Measurements from ENCODE around the gene KCNK10. TPM values are rescaled to one million over a fixed set of nuclear protein-coding genes. Genes with fewer than 3 reads are reported as not detected.

Gene KCNK10
- total and polyA plus RNA-seq, 2 of the 8 experiments (the other 6 are each of a cell fraction or from before 2014, with no cell fraction given), result 0.45 to 0.63 TPM

GRCh38 chr14:88189417-88190191 lies 133.5 kb downstream of the KCNK10 start:
- Histone ChIP-seq H2BK5ac (ENCODE audit: low read depth, low read length) (no peak overlapping the region), H2BK12ac (ENCODE audit: low read depth, low read length) (0 out of 2 replicates have a peak overlapping the region, but pooled peaks have one; percentile 18), H3K9me3 (ENCODE audit: insufficient read depth in 2 of 2, low read depth in 1 of 2, low read length in 1 of 2) (no peaks in the 10 kb centered on the region), H2BK20ac (ENCODE audit: low read length) (no peak overlapping the region), H4K5ac (ENCODE audit: insufficient read length, low read depth, low read length) (no peak overlapping the region), H2BK15ac (ENCODE audit: low read length) (peak overlapping the region; percentile 0; the same call in 1 of the 2 replicates), H3K23ac (ENCODE audit: insufficient read length) (no peak overlapping the region), H3K4me2 (ENCODE audit: insufficient read depth in 1 of 2, low read depth in 2 of 2, low read length in 2 of 2) (peak overlapping the region; percentile 27 to 47; a peak in 3 of 4 replicates), H3K4me3 (ENCODE audit: extremely low read depth in 1 of 4, insufficient read depth in 2 of 4, low read depth in 3 of 4, low read length in 4 of 4) (peak overlapping the region in 2 of 4 experiments; percentile 23 to 41; a peak in 2 of 8 replicates), H4K20me1 (replicated peaks in 1 of 2; ENCODE audit: control insufficient read depth in 1 of 2, insufficient read depth in 2 of 2, low read length in 2 of 2) (no peaks in the 10 kb centered on the region), H3K36me3 (ENCODE audit: control insufficient read depth in 2 of 4, insufficient read depth in 4 of 4, low read length in 3 of 4) (no peaks in the 10 kb centered on the region), H3K4ac (replicated peaks; ENCODE audit: insufficient read length, low read depth, low read length) (no peak overlapping the region), H3K79me2 (ENCODE audit: control insufficient read depth in 1 of 2, insufficient read depth in 2 of 2, low read length in 2 of 2) (no peaks in the 10 kb centered on the region), H3K27me3 (replicated peaks in 1 of 4; ENCODE audit: control insufficient read depth in 3 of 4, extremely low read depth in 1 of 4, insufficient read depth in 3 of 4, low read length in 3 of 4) (no peaks in the 10 kb centered on the region; a peak in 1 of 7 replicates), H4K8ac (ENCODE audit: extremely low read depth, insufficient read depth, low read length) (no peak overlapping the region), H3K56ac (replicated peaks; ENCODE audit: insufficient read length, low read depth, low read length) (no peak overlapping the region), H3K79me1 (ENCODE audit: low read depth, low read length) (no peaks in the 10 kb centered on the region), H3K23me2 (ENCODE audit: low read depth, low read length) (no peaks in the 10 kb centered on the region), H2AFZ (ENCODE audit: low read length) (peak overlapping the region; percentile 96), H3K18ac (ENCODE audit: extremely low read depth, low read length) (0 out of 2 replicates have a peak overlapping the region, but pooled peaks have one; percentile 10), H2BK120ac (replicated peaks; ENCODE audit: low read depth, low read length) (peak overlapping the region; percentile 19), H3K14ac (ENCODE audit: insufficient read length) (no peak overlapping the region), H4K91ac (replicated peaks; ENCODE audit: insufficient read length, low read length) (no peak overlapping the region), H3K27ac (ENCODE audit: low read depth, low read length) (no peak overlapping the region), H3K9ac (replicated peaks in 1 of 4; ENCODE audit: extremely low read depth in 1 of 4, low read depth in 3 of 4, low read length in 3 of 4) (no peak overlapping the region), H2AK5ac (ENCODE audit: low read depth, low read length) (no peak overlapping the region), H3K4me1 (replicated peaks in 1 of 4; ENCODE audit: control insufficient read depth in 3 of 4, insufficient read depth in 4 of 4, low read length in 3 of 4) (no peaks in the 10 kb centered on the region; a peak in 3 of 7 replicates)
- peak; percentile 90 for FAIRE-seq
- peak in 1 of 2 experiments; percentile 85 for DNase-seq (ENCODE audit: low read depth in 1 of 2, low spot score in 2 of 2)
- ChIA-PET POLR2A (ENCODE audit: partially characterized antibody) (no interaction called here), CTCF (ENCODE audit: partially characterized antibody) (interaction anchor here (0.6 to 6.2 kb wide), 70 partner anchors 9 to 721 kb away, joined by 3 to 114 read pairs (median 4); no protein-coding TSS in a partner anchor)
- 59% methylated on average over 10 of the region's 10 CpGs; no CpG with 5 or more reads in 1 of the 2 experiments for WGBS, 2 experiments (ENCODE audit: extremely low coverage in 1 of 2, insufficient coverage in 1 of 2, insufficient read length in 1 of 2, insufficient replicate concordance in 2 of 2, low coverage in 1 of 2, low lambda C conversion rate in 2 of 2, missing lambda C conversion rate in 1 of 2)
- no peak for TF ChIP-seq TCF12 (IDR thresholded peaks at IDR 0.05; ENCODE audit: low read depth, low read length)
- TF ChIP-seq, protein P1, sequence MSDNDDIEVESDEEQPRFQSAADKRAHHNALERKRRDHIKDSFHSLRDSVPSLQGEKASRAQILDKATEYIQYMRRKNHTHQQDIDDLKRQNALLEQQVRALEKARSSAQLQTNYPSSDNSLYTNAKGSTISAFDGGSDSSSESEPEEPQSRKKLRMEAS (IDR thresholded peaks at IDR 0.05), result 0 out of 2 replicates have a peak, but pooled peaks have one; percentile 2
- TF ChIP-seq KDM1A (IDR thresholded peaks at IDR 0.05; ENCODE audit: borderline replicate concordance, low read length), result no peak
- no peak for TF ChIP-seq POLR2A (IDR thresholded peaks at IDR 0.05; ENCODE audit: control extremely low read depth in 1 of 2, low read depth in 2 of 2, low read length in 2 of 2)
- no peak for TF ChIP-seq YY1 (IDR thresholded peaks at IDR 0.05; ENCODE audit: low read depth, low read length)
- TF ChIP-seq CBX8 (IDR thresholded peaks at IDR 0.05; ENCODE audit: borderline replicate concordance, low read depth, low read length), result no peak
- no peak for TF ChIP-seq GABPA (IDR thresholded peaks at IDR 0.05; ENCODE audit: borderline replicate concordance, insufficient read depth, low read length)
- no peak for TF ChIP-seq POU5F1 (IDR thresholded peaks at IDR 0.05; ENCODE audit: low read depth, low read length)
- peak; percentile 87 to 91 for TF ChIP-seq RAD21 (IDR thresholded peaks at IDR 0.05 in 1 of 2, conservative IDR thresholded peaks at IDR 0.05 in 1 of 2; ENCODE audit: low read depth in 2 of 2, low read length in 2 of 2)
- TF ChIP-seq CHD1 (IDR thresholded peaks at IDR 0.05; ENCODE audit: low read depth, low read length), result no peak

Measured in H1 (cell line).